Urinary bladder (tissue), 4 donors: ENCODE measurements around the gene ATP2B3. TPM values are rescaled to one million over a fixed set of nuclear protein-coding genes. Genes with fewer than 3 reads are reported as not detected.

Experiments used
- DNase-seq: peaks from one replicate; pipeline ENCODE4 v3.0.0-alpha.2; 2015; ENCODE audit errors: extremely low spot score
- H3K27ac ChIP-seq: one replicate; pipeline ENCODE4 v1.5.1; 2013; ENCODE audit warnings: low read depth, mild to moderate bottlenecking, moderate library complexity
- H3K36me3 ChIP-seq: one replicate; pipeline ENCODE4 v1.6.1; 2013; ENCODE audit warnings: mild to moderate bottlenecking, moderate library complexity; ENCODE audit not compliant: insufficient read depth
- H3K4me1 ChIP-seq: one replicate; pipeline ENCODE4 v1.6.1; 2013; ENCODE audit warnings: mild to moderate bottlenecking, moderate library complexity; ENCODE audit not compliant: insufficient read depth
- H3K4me3 ChIP-seq: one replicate; pipeline ENCODE4 v1.5.1; 2013; ENCODE audit warnings: low read depth, low read length
- WGBS: extraction: QIAGEN DNeasy Blood & Tissue Kit; methylation state at CpG from one replicate; pipeline ENCODE4 v1.1.7; 2013; 5-methylcytosine and 5-hydroxymethylcytosine counted together
- polyA plus RNA-seq: library from polyadenylated mRNA; stranded (reverse); fragments of 200-250 nt; gene quantifications from one replicate; pipeline ENCODE4 v1.2.3, GENCODE V29; 2013
- total RNA-seq: library from RNA; depleted of rRNA; stranded (reverse); fragments of >200 nt; gene quantifications from one replicate; pipeline ENCODE4 v1.2.3, GENCODE V29; 2014
- donor health status: healthy with polysubstance abuse.
- donor health status: healthy.

The ATP2B3 gene
- total and polyA plus RNA-seq, 2 donors, result 0.10 to 0.69 TPM

- no peak overlapping the region for H3K4me3 ChIP-seq
- DNase-seq, result no peak
- H3K36me3 ChIP-seq, result no peaks in the 10 kb centered on the region
- 89% methylated on average over 9 of the region's 9 CpGs for WGBS
- H3K4me1 ChIP-seq, result no peaks in the 10 kb centered on the region
- H3K27ac ChIP-seq, result no peak overlapping the region
Measured at GRCh38 chrX:153562546-153562945, 45.1 kb downstream of the ATP2B3 start.

GRCh38 chrX:153564047-153564606 lies 46.7 kb downstream of the ATP2B3 start:
- 74% methylated on average over 14 of the region's 14 CpGs for WGBS
- Histone ChIP-seq H3K4me3 (no peak overlapping the region), H3K27ac (no peak overlapping the region), H3K4me1 (no peaks in the 10 kb centered on the region), H3K36me3 (no peaks in the 10 kb centered on the region)
- no peak for DNase-seq

DNA sequence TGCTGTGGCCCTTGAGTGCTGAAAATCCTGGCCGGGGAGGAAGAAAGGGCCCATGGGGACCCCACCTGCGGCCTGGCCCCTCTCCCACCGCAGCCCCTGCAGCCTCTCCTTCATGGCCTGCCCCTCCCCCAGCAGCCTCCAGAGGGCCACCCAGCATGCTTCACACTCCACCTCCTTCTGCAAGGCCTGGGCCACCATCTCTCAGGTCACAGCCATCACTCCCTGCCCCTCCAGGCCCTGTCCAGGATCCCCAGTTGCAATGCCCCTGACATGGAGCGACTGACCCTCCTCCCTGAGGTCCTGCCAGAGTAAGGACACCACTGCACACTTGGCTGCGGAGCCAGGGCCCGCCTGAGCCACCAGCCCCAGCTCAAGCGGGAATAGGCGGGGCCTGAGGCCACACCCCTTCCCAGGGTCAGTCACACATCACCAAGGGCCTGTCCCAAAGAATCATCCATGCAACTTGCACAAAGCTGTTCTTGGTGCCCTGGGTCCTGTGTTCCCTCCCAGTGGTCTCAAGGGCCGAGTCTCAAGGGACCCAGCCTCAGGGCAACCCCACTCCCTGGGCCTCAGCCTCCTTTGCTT lies 48.6 kb downstream of the ATP2B3 start:
- Histone ChIP-seq H3K4me1 (no peaks in the 10 kb centered on the region), H3K27ac (no peak overlapping the region), H3K36me3 (no peaks in the 10 kb centered on the region), H3K4me3 (no peak overlapping the region)
- DNase-seq, result no peak
- 83% methylated on average over 8 of the region's 9 CpGs for WGBS

DNA sequence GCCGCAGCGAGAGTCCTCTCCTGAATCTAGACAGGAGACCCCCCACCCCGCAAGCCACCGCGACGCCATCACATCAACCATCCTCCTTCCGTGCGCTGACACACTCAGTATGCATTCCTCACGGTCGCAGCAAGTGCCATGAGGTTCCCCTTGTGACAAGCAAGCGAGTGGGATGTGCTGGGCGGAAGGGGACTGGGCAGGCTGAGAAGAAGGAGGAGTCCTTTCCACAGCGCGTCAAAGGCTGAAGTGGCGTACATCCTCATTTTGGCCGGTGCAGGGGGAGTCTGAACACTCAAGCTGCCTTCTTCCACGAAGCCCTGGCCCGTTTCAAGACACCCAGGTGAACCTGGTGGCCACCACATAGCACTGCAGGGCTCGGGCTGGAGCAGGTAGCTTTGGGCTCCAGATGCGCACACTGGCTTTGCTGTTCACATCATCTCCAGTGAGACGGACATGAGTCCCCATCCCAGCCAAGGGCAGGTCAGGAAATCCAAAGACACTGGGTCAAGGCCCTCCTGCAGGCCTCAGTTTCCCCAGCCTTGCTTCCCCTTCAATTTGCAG lies 51.1 kb downstream of the ATP2B3 start:
- no peaks in the 10 kb centered on the region for H3K36me3 ChIP-seq
- H3K4me3 ChIP-seq, result no peak overlapping the region
- 81% methylated on average over 21 of the region's 21 CpGs for WGBS
- H3K4me1 ChIP-seq, result no peaks in the 10 kb centered on the region
- no peak overlapping the region for H3K27ac ChIP-seq
- DNase-seq, result no peak

- no peak overlapping the region for H3K27ac ChIP-seq
- DNase-seq, result no peak
- no peaks in the 10 kb centered on the region for H3K4me1 ChIP-seq
- H3K36me3 ChIP-seq, result no peaks in the 10 kb centered on the region
- 94% methylated on average over 13 of the region's 13 CpGs for WGBS
- no peak overlapping the region for H3K4me3 ChIP-seq
Measured at GRCh38 chrX:153569475-153569874, 52.0 kb downstream of the ATP2B3 start.

- WGBS, result 79% methylated on average over 6 of the region's 6 CpGs
- Histone ChIP-seq H3K27ac (no peak overlapping the region), H3K4me3 (no peak overlapping the region), H3K4me1 (no peaks in the 10 kb centered on the region), H3K36me3 (no peaks in the 10 kb centered on the region)
- no peak for DNase-seq
Measured at GRCh38 chrX:153571534-153571908, 54.1 kb downstream of the ATP2B3 start.

DNA sequence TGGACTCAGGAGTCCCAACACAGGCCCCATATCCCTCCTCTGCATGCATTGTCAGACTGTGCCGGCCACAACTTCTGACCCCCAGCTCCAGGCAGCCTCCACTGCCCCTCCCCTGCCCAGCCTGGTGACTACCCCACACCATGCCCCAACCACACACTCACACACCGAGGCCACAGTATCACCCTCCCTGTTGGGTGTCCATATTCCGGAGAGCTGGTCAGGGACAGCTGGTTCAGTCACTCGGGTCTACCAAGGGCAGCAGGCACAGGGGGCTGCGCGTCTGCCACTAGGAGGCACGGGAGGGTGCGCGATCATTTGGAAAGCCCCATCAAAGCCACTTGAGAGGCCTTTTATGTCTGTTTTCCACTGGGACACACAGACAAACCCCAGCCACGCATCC lies 55.2 kb downstream of the ATP2B3 start:
- Histone ChIP-seq H3K4me1 (no peaks in the 10 kb centered on the region), H3K4me3 (no peak overlapping the region), H3K36me3 (no peaks in the 10 kb centered on the region), H3K27ac (no peak overlapping the region)
- 86% methylated on average over 10 of the region's 10 CpGs for WGBS
- no peak for DNase-seq

DNA sequence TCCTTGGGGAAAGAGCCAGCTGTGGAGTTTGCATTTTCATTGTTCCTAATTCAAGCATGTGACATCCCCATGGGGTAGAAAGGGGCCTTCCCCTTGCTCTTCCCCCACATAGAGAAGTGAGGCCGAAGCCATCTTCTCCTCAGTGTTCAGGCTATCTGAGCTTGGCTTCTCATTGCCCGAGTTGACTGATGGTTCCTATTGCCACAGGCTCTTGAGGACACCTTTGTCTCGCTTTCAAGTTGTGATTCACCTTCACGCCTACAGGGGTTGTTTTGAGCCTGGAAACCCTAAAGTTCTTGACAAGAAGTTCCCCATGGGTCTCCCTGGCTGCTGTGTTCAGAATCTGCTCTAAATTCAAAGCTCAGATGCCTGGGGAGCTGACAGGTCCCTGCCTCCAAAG lies 56.5 kb downstream of the ATP2B3 start:
- H3K36me3 ChIP-seq, result no peaks in the 10 kb centered on the region
- H3K27ac ChIP-seq, result no peak overlapping the region
- no peaks in the 10 kb centered on the region for H3K4me1 ChIP-seq
- 91% methylated on average over 4 of the region's 4 CpGs for WGBS
- H3K4me3 ChIP-seq, result no peak overlapping the region
- no peak for DNase-seq

DNA sequence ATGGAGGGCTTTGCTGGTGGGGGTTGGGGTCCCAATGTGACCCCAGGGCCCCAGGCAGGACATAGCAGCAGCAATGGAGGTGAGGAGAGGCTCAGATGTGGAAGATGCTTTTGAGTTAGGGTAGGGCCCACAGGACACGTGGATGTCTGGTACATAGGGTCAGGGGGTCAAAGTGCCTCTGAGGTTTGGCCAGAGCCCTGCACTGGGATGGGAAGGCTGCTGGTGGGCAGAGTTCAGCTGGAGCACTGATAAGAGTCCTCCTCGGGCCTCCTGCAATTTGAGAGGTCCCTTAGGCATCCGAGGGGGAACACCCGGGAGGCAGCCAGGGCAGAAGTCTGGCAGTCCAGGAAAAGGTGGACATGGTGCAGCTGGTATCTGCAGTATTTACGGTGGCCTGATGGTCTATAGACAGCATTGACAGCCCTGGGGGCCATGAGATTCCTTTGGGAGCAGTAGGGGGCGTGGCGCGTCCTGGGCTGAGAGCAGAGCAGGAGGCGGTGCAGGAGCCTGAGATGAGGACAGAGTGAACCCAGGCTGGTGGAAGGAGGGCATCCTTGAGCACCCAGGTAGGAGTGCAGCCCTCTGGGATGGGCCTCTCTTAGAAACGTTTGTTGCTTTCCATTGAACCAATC lies 58.9 kb downstream of the ATP2B3 start:
- no peaks in the 10 kb centered on the region for H3K4me1 ChIP-seq
- 74% methylated on average over 10 of the region's 10 CpGs for WGBS

GRCh38 chrX:153576961-153577360 lies 59.5 kb downstream of the ATP2B3 start:
- WGBS, result 82% methylated on average over 6 of the region's 6 CpGs

More for the DNA sequence above, 58.9 kb downstream of the ATP2B3 start:
- Histone ChIP-seq H3K4me3 (no peak overlapping the region), H3K36me3 (no peaks in the 10 kb centered on the region), H3K27ac (no peak overlapping the region)
- DNase-seq, result no peak

DNA sequence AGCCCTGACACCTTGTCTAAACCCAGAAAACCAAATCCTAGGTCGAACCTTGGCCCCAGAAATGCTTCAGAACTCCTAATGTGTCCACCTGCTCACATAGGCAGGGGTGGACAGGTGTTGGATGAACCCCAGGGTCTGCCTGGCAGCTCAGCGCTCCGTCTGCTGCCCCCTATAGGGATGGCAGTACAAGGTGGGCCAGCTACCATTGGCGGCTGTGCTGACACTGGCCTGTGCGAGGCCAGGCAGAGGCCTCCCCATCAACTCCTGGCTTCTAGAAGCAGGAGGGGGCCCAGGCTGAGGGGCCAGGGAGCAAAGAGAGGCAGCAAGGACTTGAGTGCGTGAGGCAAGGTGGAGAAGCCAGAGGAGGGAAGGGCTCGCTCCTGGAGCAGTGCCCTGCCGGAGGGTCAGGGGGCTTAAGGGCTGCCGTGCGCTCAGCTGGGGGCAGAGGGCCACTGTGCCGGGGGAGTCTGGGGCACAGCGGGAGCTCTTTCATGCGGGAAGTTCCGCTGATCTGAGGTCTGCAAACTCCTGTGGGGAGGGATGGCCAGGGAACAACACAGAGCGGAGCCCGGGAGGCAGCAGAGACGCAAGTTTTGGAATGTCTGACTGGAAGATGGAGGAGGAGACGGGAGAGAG lies 60.9 kb downstream of the ATP2B3 start:
- DNase-seq, result no peak
- no peaks in the 10 kb centered on the region for H3K36me3 ChIP-seq
- no peak overlapping the region for H3K27ac ChIP-seq
- no peak overlapping the region for H3K4me3 ChIP-seq
- H3K4me1 ChIP-seq, result no peaks in the 10 kb centered on the region
- 88% methylated on average over 18 of the region's 18 CpGs for WGBS

More at GRCh38 chrX:153576961-153577360, 59.5 kb downstream of the ATP2B3 start:
- Histone ChIP-seq H3K27ac (no peak overlapping the region), H3K36me3 (no peaks in the 10 kb centered on the region), H3K4me3 (no peak overlapping the region), H3K4me1 (no peaks in the 10 kb centered on the region)
- DNase-seq, result no peak

- H3K36me3 ChIP-seq, result no peaks in the 10 kb centered on the region
- H3K4me1 ChIP-seq, result no peaks in the 10 kb centered on the region
- WGBS, result 64% methylated on average over 2 of the region's 2 CpGs
- no peak for DNase-seq
- no peak overlapping the region for H3K4me3 ChIP-seq
- no peak overlapping the region for H3K27ac ChIP-seq
Measured at GRCh38 chrX:153578889-153579288, 61.4 kb downstream of the ATP2B3 start.

DNA sequence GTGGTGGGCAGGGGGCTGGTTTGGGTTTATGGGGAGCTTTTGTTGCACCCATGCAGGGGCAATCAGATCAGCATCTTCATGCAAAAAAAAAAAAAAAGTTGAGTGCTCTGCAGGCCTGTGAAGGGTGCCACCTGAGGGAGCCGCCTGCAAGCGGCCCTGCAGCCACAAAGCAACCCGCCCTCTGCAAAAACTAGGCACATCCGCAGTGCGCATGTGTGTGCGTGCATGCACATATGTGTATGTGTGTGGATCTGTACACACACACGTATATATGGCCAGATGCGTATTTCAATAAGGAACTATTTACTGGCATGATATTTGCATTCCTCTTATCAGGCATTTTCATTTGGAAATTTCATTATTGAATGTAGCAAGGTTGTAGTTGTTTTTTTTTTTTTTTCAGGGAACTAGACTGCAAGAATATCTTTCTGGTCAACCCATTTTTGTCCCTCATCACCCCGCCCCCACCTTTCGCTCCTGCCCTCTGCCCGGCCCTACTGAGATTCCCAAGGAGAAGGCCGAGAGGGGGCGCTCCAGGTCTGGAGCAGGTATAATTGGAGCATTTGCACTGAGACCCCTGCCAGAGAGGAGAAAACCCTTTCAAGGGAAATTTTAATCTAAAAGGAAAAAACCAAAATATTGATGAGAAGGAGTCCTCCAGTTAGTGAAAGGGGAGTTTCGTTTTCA lies 63.4 kb downstream of the ATP2B3 start:
- no peaks in the 10 kb centered on the region for H3K4me1 ChIP-seq
- 85% methylated on average over 14 of the region's 14 CpGs for WGBS

More for the DNA sequence above, 63.4 kb downstream of the ATP2B3 start:
- no peak overlapping the region for H3K4me3 ChIP-seq
- no peaks in the 10 kb centered on the region for H3K36me3 ChIP-seq
- DNase-seq, result no peak
- no peak overlapping the region for H3K27ac ChIP-seq
